H1 (cell line): ENCODE measurements around the gene RNF183.

ENCODE experiments used
- ATF3 ChIP-seq: IDR thresholded peaks from 2 replicates; pipeline ENCODE4 v1.6.1; 2011; ENCODE audit warnings: low read depth, mild to moderate bottlenecking, low read length; ENCODE audit not compliant: insufficient read depth
- BRCA1 ChIP-seq: IDR thresholded peaks from 2 replicates; pipeline ENCODE4 v1.6.1; 2012; ENCODE audit warnings: low read depth, low read length, improper control_type of control experiment
- CTCF ChIP-seq, 3 experiments: IDR thresholded peaks; 1 replicate in 2 of 3; 2 replicates in 1 of 3; pipeline versions ENCODE4 v1.5.1 to v1.6.1; 2011; ENCODE audit warnings: low read length in 3 of 3, mild to moderate bottlenecking in 3 of 3, inconsistent platforms in 2 of 3, low read depth in 1 of 3, moderate library complexity in 1 of 3; ENCODE audit not compliant: insufficient read depth in 1 of 3; ENCODE audit errors: control extremely low read depth in 1 of 3
- EP300 ChIP-seq, 2 experiments: IDR thresholded peaks; 1 replicate in 1 of 2; 2 replicates in 1 of 2; pipeline ENCODE4 v1.6.1; 2011 to 2012; ENCODE audit warnings: low read depth in 2 of 2, low read length in 2 of 2, mild to moderate bottlenecking in 2 of 2, borderline replicate concordance in 1 of 2, inconsistent platforms in 1 of 2, moderate library complexity in 1 of 2
- EZH2 ChIP-seq: fragments of 200-600 bp; sonication (generic); IDR thresholded peaks from 2 replicates; pipeline ENCODE4 v1.7.1; 2012; ENCODE audit warnings: low read depth, mild to moderate bottlenecking, moderate library complexity, low read length, inconsistent platforms; ENCODE audit not compliant: severe bottlenecking
- JUN ChIP-seq: IDR thresholded peaks from 2 replicates; pipeline ENCODE4 v1.6.1; 2011; ENCODE audit warnings: low read depth, mild to moderate bottlenecking, improper control_type of control experiment, low read length
- PHF8 ChIP-seq: fragments of 200-600 bp; sonication (generic); conservative IDR thresholded peaks from 2 replicates; pipeline ENCODE4 v1.7.1; 2012; ENCODE audit warnings: low read depth, mild to moderate bottlenecking, inconsistent platforms, low read length, moderate library complexity
- POLR2A ChIP-seq, 2 experiments: IDR thresholded peaks; 1 replicate in 1 of 2; 2 replicates in 1 of 2; pipeline ENCODE4 v1.6.1; 2011; ENCODE audit warnings: low read depth in 2 of 2, low read length in 2 of 2, mild to moderate bottlenecking in 2 of 2; ENCODE audit errors: control extremely low read depth in 1 of 2
- RAD21 ChIP-seq, 2 experiments: IDR thresholded peaks in 1 of 2; conservative IDR thresholded peaks in 1 of 2; 2 replicates each; pipeline ENCODE4 v1.6.1; 2011; ENCODE audit warnings: low read depth in 2 of 2, low read length in 2 of 2, improper control_type of control experiment in 1 of 2, inconsistent platforms in 1 of 2, mild to moderate bottlenecking in 1 of 2, moderate library complexity in 1 of 2
- SUZ12 ChIP-seq: fragments of 200-600 bp; sonication (generic); IDR thresholded peaks from 2 replicates; pipeline ENCODE4 v1.6.1; 2012; ENCODE audit warnings: mild to moderate bottlenecking, inconsistent platforms, low read length, moderate library complexity, mixed read lengths
- TAF1 ChIP-seq: IDR thresholded peaks from 2 replicates; pipeline ENCODE4 v1.6.1; 2011; ENCODE audit warnings: mild to moderate bottlenecking, low read depth, low read length
- TCF12 ChIP-seq: IDR thresholded peaks from 2 replicates; pipeline ENCODE4 v1.6.1; 2011; ENCODE audit warnings: low read depth, mild to moderate bottlenecking, low read length
- USF2 ChIP-seq: IDR thresholded peaks from 2 replicates; pipeline ENCODE4 v1.6.1; 2011; ENCODE audit warnings: low read length, improper control_type of control experiment

GRCh38 chr9:113296796-113297558 is 6.2 kb downstream of the RNF183 start:
- TF ChIP-seq EP300 (IDR thresholded peaks at IDR 0.05; ENCODE audit: borderline replicate concordance in 1 of 2, low read depth in 2 of 2, low read length in 2 of 2) (no peak), ATF3 (no peak), TCF12 (no peak), EZH2 (no peak), CTCF (IDR thresholded peaks at IDR 0.05; ENCODE audit: control extremely low read depth in 1 of 3, insufficient read depth in 1 of 3, low read depth in 1 of 3, low read length in 3 of 3) (no peak), BRCA1 (no peak), PHF8 (no peak), RAD21 (IDR thresholded peaks at IDR 0.05 in 1 of 2, conservative IDR thresholded peaks at IDR 0.05 in 1 of 2; ENCODE audit: low read depth in 2 of 2, low read length in 2 of 2) (no peak), SUZ12 (no peak), JUN (no peak), USF2 (no peak), TAF1 (no peak), POLR2A (IDR thresholded peaks at IDR 0.05; ENCODE audit: control extremely low read depth in 1 of 2, low read depth in 2 of 2, low read length in 2 of 2) (no peak)
